Measurements from ENCODE around the gene MECP2.
"Not testable (repeated sequence)": the region's sequence is repeated elsewhere in the genome, so short reads cannot be mapped to it uniquely, and the experiment has no call there.

The MECP2 gene

DNA sequence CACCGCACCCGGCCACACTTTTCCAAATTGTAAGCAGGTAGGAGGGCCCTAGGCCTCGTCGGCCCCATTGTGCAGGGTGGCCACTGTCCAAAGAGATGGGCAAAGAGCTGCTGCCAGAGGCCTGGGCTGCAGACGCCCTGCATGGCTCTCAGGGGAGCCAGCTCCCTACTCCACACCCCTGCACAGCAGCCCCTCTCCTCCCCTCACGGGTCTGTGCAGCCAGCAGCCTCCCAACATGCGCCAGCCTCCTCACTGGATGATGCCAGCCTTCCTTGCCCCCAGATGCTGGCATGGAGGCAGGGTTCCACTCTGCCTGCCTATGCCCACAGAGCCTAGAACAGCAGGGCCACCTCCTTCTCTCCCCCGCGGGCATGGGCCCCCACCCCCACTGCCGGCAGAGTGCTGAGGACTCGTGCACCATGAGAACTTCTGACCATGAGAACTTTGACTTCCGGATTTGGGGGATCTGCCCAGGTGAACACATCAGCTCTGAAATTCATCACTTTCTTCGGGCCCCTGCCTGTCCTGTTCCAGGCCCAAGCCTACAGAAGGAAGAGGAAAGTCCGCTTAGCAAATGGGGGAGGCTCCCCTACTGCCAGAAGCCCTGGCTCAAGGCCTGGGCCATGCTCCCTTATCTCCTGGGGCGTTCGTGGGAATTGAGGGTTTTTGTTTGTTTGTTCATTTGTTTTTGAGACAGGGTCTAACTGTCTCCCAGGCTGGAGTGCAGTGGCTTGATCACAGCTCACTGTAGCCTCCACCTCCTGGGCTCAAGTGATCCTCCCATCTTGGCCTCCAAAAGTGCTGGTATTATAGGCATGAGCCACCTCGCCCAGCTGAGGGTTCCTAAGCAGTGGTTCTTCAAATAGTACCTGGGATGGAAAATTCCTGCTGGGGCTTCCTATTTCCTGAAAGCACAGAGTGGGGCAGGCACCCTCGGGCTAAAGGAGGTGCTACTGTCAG, 85.9 kb downstream of the MECP2 start:
- Mint-ChIP-seq H3K27ac (peak overlapping the region in 1 of 2 donors; percentile 71), H3K9me3 (no peaks in the 10 kb centered on the region)

DNA sequence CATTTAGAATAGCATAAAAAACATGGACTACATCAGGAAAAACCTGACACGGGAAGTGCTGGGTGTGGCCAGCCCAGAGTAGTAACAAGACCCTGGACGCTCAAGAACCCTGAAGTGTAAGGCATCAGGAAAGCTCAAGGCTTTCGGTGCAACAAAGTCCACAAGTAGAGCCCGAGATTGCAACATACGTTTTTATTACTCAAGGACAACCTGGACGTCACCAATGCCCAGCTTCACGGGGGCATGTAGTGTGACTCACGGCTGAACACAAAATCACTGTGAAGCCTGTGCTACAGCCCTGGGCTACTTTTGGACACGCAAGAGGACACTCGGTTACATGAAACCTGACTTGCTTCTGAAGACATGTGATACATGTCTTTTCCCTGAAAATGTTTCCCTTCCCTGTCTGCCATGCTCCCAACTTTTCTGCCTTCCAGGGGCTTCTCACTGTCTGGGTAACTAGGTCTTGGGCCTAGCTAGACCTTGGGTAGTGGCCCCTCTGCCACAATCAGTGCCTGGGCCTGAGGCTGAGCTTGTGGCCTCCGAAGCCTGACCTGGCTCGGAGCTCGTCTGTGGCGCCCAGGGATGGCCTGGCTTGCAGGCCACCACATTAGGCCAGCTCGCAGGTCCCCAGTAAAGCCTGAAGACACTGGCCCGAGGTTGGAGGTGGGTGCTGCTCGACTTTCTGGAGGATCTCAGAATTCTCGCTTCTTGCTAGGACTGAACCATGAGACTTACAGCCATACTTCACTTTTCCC, 87.0 kb downstream of the MECP2 start:
- Mint-ChIP-seq H3K27ac (no peak overlapping the region), H3K4me1 (peaks cover 30% of the 10 kb centered on the region), H3K27me3 (no peaks in the 10 kb centered on the region), H3K9me3 (no peaks in the 10 kb centered on the region), H3K4me3 (no peak overlapping the region)
- DNase-seq = no peak
- ATAC-seq = no peak

More for the DNA sequence above, 85.9 kb downstream of the MECP2 start:
- Mint-ChIP-seq H3K4me3 (no peak overlapping the region), H3K27me3 (no peaks in the 10 kb centered on the region), H3K4me1 (peaks cover 41% of the 10 kb centered on the region)
- ATAC-seq (no peak), DNase-seq (no peak)

DNA sequence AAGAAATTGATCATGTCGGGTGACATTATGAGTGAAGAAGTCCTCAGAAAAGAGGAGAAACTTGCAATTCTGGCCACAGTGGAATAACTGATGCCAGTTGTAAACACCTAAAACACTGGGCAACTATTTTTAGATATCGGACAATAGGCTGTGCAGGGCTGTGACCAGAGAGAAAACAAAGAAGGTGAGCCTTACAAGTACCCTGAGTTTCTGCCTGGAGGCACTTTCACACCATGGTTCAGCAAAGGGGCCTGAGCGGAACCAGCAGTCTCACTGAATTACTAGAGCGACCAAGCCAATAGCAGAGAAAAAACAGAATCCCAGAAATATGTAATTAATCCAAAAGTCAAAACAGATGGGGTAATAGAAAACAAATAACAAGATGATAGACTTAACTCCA, 89.0 kb downstream of the MECP2 start:
- Mint-ChIP-seq H3K9me3 (no peaks in the 10 kb centered on the region), H3K27me3 (no peaks in the 10 kb centered on the region), H3K4me3 (no peak overlapping the region), H3K27ac (peak overlapping the region in 1 of 2 donors; percentile 71), H3K4me1 (peaks cover 18% of the 10 kb centered on the region)
- ATAC-seq = no peak
- no peak for DNase-seq

DNA sequence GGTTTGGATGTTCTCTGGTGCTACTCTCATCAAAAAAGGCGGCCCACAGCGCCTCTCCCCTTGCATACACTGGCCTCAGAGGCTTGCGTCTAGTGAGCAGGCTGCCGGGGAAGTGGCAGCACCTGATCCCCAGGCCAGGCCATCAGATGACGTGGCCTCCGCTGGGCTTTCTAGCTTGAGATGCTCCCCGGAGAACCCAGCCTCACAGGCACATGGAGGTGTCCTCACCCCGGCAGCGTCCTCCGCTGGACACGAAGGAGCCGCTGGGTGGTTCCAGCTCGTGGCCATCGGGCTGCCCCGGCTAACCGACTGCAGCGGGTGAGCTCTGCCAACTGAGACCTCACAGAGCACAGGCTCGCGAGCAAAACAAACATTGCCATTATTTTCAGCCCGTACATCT, 90.6 kb downstream of the MECP2 start:
- Mint-ChIP-seq H3K4me3 (no peak overlapping the region), H3K9me3 (no peaks in the 10 kb centered on the region), H3K27ac (no peak overlapping the region), H3K27me3 (no peaks in the 10 kb centered on the region), H3K4me1 (peaks cover 32% of the 10 kb centered on the region)
- DNase-seq (no peak), ATAC-seq (no peak)

DNA sequence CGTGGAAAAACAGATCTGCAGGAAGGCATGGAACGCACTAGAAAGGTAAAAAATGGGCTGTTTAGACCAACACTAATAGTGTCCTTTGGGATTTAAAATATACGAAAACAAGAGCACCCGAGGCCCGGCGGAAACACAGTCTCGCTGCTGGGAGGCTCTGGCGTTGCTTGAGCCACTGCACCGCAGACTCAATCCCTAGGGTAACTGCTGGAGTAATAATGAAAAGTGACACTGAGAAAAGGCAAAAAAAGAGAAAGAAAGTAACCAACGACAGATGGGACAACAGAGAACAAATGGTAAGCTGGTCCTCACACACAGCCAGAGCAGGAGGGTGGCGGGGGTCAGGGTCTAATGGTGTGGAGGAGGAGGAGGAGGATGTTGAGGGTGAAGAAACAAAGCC, 93.2 kb downstream of the MECP2 start:
- Mint-ChIP-seq H3K27me3 (no peaks in the 10 kb centered on the region), H3K9me3 (no peaks in the 10 kb centered on the region), H3K27ac (peak overlapping the region in 1 of 2 donors; percentile 85), H3K4me3 (no peak overlapping the region), H3K4me1 (peaks cover 32% of the 10 kb centered on the region)
- ATAC-seq (no peak), DNase-seq (no peak)

DNA sequence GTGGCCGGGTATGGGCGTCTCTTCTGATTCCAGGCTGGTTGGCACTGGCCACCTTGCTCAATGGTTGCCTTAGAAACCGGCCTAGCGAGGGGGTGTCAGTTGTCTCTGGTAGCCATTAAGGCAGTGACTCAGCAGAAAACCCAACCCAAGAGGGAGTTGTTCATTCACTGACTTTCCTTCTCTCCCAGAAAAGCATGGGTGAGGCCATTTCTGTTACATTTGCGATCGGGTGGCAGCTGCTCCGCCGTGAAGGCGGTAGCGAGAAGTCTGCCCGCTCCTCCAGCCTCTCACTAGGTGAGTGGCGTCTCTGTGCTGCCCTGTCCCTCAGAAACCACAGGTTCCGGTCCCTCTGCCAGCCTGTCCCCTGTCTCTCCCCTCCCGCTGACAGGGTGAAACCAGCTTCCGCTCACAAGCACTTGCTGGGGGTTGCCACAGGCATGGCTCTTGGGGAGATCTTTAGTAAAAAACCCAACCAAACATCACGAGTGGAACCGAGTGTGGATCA, 95.2 kb downstream of the MECP2 start:
- peak overlapping the region; percentile 34 to 82 for H3K27ac Mint-ChIP-seq
- DNase-seq = peak in 1 of 2 donors; percentile 69
- peak overlapping the region; percentile 71 to 77 for H3K4me3 Mint-ChIP-seq
- H3K27me3 Mint-ChIP-seq = no peaks in the 10 kb centered on the region
- H3K4me1 Mint-ChIP-seq = peaks cover 19% of the 10 kb centered on the region
- ATAC-seq = peak; percentile 97
- no peaks in the 10 kb centered on the region for H3K9me3 Mint-ChIP-seq

DNA sequence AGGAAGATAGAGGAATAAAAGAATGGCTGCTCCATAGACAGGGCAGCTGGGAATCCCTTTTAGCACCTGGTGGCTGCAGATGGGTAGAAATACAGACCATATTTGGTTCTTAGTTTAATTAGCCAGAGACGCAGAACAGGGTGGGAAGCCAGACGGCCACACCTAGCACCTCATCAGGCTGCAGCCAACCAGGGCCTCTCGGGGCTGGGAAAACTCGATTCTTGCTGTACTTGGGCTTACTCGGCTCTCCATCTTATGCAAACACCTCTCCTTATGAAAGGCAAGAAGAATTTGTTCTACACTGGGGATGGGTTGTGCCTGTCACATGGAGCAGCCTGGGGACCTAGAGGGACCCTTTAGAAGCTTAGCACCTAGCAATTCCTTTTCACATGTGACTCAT, 97.5 kb downstream of the MECP2 start:
- H3K4me3 Mint-ChIP-seq = no peak overlapping the region
- H3K27ac Mint-ChIP-seq = peak overlapping the region in 1 of 2 donors; percentile 27
- no peaks in the 10 kb centered on the region for H3K9me3 Mint-ChIP-seq
- DNase-seq (no peak), ATAC-seq (no peak)
- peaks cover 19% of the 10 kb centered on the region for H3K4me1 Mint-ChIP-seq
- no peaks in the 10 kb centered on the region for H3K27me3 Mint-ChIP-seq

DNA sequence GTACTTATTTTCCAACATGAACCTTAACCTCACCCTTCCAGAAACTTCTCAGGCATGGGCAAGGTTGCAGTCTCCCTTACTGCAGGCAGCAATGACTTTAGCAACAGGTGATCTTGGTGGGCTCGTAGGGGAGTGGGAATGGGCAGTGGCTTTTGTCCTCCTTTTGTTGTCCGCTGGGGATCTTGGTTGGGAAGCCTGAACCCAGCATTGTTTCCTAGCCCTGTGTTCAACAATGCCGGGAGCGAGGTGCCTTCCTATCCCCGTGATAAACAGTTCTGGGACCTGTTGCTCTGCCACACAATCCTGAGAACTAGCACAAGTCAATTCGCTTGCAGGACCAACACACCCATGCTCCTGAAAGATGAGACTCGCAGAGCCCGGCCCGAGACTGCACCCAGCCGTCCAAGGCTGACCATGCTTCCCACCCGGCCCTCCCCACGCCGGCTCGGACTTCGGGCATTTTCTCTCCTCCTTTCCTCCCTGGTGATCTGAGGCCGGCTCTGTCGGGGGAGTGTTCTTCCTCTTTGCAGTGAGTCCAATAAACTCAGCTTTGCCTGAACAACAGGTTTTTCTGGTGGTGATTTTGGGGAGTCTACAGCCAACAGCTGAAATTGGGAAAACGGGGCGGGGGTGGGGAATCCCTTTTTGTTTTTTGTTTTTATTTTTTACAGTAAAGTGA, 98.0 kb downstream of the MECP2 start:
- ATAC-seq = no peak
- Mint-ChIP-seq H3K4me3 (no peak overlapping the region), H3K27me3 (no peaks in the 10 kb centered on the region), H3K27ac (peak overlapping the region in 1 of 2 donors; percentile 48), H3K9me3 (no peaks in the 10 kb centered on the region), H3K4me1 (peaks cover 19% of the 10 kb centered on the region)
- no peak for DNase-seq

DNA sequence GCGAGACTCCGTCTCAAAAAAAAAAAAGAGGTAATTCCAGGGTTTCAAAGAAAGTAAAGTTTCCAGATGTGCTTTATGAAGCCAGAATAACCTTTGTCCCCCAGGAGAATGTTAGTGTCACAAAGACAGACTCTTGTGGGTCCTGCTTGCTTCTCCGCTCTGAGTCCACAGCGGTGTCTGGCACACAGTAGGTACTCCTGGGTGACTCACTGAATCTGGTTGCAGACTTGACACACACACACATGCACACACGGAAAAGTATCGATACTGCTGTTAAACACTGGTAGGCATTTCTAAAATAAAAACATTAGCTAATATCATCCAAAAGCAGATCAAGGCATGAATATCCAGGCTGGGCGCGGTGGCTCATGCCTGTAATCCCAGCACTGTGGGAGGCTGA, 102.0 kb downstream of the MECP2 start:
- DNase-seq = no peak
- no peak for ATAC-seq
- no peaks in the 10 kb centered on the region for H3K27me3 Mint-ChIP-seq
- H3K4me1 Mint-ChIP-seq = peaks cover 9% of the 10 kb centered on the region
- no peak overlapping the region for H3K27ac Mint-ChIP-seq
- H3K9me3 Mint-ChIP-seq = no peaks in the 10 kb centered on the region
- H3K4me3 Mint-ChIP-seq = no peak overlapping the region

DNA sequence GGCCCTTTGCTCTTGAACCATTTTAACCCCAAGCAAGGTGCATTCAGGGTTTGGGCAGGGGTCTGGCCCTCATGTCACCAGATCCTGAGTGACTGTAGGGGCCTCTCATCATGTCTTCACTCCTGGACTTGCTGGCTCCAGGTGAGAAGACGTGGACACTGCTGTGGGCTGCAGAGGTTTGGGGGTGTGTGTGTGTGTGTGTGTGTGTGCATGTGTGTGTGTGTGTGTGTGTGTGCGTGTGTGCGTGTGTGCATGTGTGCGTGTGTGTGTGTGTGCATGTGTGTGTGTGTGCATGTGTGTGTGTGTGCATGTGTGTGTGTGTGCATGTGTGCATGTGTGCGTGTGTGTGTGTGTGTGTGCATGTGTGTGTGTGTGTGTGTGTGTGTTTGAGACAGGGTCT, 103.1 kb downstream of the MECP2 start:
- peaks cover 19% of the 10 kb centered on the region for H3K4me1 Mint-ChIP-seq
- not testable (repeated sequence) for H3K27ac Mint-ChIP-seq, ATAC-seq, DNase-seq, H3K4me3 Mint-ChIP-seq, H3K9me3 Mint-ChIP-seq, H3K27me3 Mint-ChIP-seq

DNA sequence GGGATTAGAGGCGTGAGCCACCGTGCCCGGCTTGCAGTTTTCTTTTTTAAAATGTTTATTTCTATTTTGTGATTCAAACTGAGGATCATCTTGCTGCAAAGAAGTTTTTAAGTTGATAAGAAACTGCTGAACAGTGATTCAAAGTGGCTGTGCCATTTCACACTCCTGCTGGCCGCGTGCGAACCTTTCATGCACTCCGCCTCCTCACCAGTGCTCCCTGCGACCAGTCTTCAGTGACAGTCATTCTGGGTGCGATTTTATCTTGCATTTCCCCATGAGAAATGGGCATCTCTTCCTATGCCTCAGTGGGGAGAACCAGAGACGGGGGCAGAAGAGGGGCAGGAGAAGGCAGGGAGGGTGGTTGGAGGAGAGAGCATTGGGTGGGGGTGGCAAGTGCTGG, 103.5 kb downstream of the MECP2 start:
- no peak for DNase-seq
- ATAC-seq = no peak
- Mint-ChIP-seq H3K27me3 (no peaks in the 10 kb centered on the region), H3K9me3 (no peaks in the 10 kb centered on the region), H3K27ac (no peak overlapping the region), H3K4me1 (peaks cover 22% of the 10 kb centered on the region), H3K4me3 (no peak overlapping the region)

DNA sequence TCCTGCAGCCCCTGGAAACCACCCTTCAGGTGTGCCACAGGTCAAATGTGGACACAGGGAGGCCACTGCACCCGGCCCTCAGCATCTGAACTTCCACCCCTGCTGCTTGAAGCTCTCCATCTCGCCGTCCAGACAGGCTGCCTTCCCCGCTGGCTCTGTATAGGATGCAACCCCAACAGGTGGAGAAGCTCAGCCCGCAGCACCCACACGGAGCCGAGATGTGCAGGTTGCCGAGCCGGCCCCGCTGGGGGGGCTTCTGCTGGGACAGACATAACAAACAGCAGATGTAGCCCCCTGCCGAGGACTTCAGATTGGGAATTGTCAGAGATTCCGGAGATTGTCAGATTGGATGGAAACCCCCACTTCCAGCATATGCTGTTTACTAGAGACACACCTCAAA, 104.4 kb downstream of the MECP2 start:
- no peak for ATAC-seq
- Mint-ChIP-seq H3K4me1 (peaks cover 22% of the 10 kb centered on the region), H3K4me3 (no peak overlapping the region), H3K9me3 (no peaks in the 10 kb centered on the region), H3K27me3 (no peaks in the 10 kb centered on the region), H3K27ac (no peak overlapping the region)
- DNase-seq = no peak

DNA sequence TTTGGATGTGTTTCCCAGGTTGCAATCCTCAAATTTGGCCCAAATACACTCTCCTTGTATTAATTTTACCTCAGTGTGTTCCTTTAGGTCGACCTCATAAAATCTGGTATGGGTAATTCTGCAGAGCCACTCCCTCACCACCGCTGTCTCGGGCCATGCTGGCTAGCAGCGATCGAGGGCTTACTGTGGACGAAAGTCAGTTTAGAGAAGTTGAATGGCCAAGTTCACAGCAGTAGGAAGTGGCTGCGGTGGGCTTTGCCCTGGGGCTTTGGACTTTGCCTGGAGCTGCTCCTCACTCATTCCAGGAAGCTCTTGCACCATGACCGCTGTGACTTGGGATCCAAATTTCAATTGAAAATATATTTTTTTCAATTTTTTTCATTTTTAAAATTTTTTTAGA, 105.3 kb downstream of the MECP2 start:
- no peak overlapping the region for H3K27ac Mint-ChIP-seq
- ATAC-seq = no peak
- DNase-seq = no peak

DNA sequence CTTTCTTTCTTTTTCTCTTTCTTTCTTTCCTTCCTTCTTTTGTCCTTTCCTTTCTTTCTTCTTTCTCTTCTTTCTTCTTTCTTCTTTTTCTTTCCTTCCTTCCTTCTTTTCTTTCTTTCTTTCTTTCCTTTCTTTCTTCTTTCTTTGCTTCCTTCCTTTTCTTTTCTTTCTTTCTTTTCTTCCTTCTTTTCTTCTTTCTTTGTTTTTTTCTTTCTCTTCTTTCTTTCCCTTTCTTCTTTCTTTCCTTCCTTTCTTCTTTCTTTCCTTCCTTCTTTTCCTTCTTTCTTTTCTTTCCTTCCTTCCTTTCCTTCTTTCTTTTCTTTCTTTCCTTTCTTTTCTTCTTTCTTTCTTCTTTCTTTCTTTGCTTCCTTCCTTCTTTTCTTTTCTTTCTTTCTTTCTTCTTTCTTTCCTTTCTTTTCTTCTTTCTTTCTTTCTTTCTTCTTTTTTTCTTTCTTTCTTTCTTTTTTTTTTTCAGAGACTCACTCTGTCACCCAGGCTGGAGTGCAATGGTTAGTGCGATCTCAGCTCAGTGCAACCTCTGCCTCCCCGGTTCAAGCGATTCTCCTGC, 106.4 kb downstream of the MECP2 start:
- Mint-ChIP-seq H3K4me1 (peaks cover 22% of the 10 kb centered on the region), H3K4me3 (peak overlapping the region; percentile 17 to 55)

More for the DNA sequence above, 105.3 kb downstream of the MECP2 start:
- no peak overlapping the region for H3K4me3 Mint-ChIP-seq
- H3K27me3 Mint-ChIP-seq = no peaks in the 10 kb centered on the region
- no peaks in the 10 kb centered on the region for H3K9me3 Mint-ChIP-seq
- H3K4me1 Mint-ChIP-seq = peaks cover 22% of the 10 kb centered on the region

More for the DNA sequence above, 106.4 kb downstream of the MECP2 start:
- no peaks in the 10 kb centered on the region for H3K9me3 Mint-ChIP-seq
- DNase-seq (no peak), ATAC-seq (no peak)
- no peaks in the 10 kb centered on the region for H3K27me3 Mint-ChIP-seq
- peak overlapping the region in 1 of 2 donors; percentile 93 for H3K27ac Mint-ChIP-seq
